ENCODE measurements around the gene UEVLD.

DNA sequence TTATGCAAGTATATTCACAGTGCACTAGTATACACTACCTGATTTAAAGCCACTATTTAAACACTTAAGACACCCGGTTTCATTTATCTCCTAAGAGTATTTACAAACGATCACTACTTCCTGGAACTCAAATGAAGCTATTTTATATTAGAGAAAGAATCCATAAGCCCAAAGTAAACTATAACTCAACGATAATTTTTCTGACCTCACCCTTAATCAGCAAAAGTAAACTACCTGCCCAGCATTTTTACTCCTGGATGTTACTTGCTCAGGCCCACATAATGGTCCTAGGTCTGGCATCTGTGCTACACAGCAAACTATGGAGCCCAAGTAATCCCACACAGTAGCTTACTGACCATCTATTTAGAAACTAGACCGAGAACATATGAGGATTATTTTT is 95.2 kb downstream of the UEVLD start:
- TF ChIP-seq, protein P1, sequence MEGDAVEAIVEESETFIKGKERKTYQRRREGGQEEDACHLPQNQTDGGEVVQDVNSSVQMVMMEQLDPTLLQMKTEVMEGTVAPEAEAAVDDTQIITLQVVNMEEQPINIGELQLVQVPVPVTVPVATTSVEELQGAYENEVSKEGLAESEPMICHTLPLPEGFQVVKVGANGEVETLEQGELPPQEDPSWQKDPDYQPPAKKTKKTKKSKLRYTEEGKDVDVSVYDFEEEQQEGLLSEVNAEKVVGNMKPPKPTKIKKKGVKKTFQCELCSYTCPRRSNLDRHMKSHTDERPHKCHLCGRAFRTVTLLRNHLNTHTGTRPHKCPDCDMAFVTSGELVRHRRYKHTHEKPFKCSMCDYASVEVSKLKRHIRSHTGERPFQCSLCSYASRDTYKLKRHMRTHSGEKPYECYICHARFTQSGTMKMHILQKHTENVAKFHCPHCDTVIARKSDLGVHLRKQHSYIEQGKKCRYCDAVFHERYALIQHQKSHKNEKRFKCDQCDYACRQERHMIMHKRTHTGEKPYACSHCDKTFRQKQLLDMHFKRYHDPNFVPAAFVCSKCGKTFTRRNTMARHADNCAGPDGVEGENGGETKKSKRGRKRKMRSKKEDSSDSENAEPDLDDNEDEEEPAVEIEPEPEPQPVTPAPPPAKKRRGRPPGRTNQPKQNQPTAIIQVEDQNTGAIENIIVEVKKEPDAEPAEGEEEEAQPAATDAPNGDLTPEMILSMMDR (conservative IDR thresholded peaks at IDR 0.05 in 1 of 2, IDR thresholded peaks at IDR 0.05 in 1 of 2; ENCODE audit: low read depth in 1 of 2, low read length in 2 of 2) = no peak
- TF ChIP-seq EZH2 (IDR thresholded peaks at IDR 0.05; ENCODE audit: low read length, missing control alignments) = no peak
